OCI-LY3 (cell line): ENCODE data around the gene PCMTD2.

Experiments used
- H2AFZ ChIP-seq: fragments of 200-600, 300-600 bp; shearing (Covaris generic); 2 replicates; pipeline ENCODE4 v1.6.0; 2014; ENCODE audit warnings: antibody characterized with exemption, low read depth, low read length
- H3K27ac ChIP-seq: fragments of 200-600, 300-600 bp; sonication (generic); 2 replicates; pipeline ENCODE4 v1.5.1; 2014; ENCODE audit warnings: mild to moderate bottlenecking, low read length, moderate library complexity, mixed read lengths
- H3K27me3 ChIP-seq: fragments of 200-600, 300-600 bp; sonication (generic); 2 replicates; pipeline ENCODE4 v1.6.1; 2014; ENCODE audit warnings: low read depth, low read length, mixed read lengths
- H3K36me3 ChIP-seq: fragments of 200-600, 300-600 bp; sonication (generic); replicated peaks from 2 replicates; pipeline ENCODE3; 2014; ENCODE audit warnings: low read depth, low read length, mixed read lengths
- H3K4me1 ChIP-seq: fragments of 300-600, 200-600 bp; sonication (generic); 2 replicates; pipeline ENCODE4 v1.6.1; 2014; ENCODE audit warnings: low read length, mixed read lengths
- H3K4me2 ChIP-seq: fragments of 200-600, 300-600 bp; sonication (generic); 2 replicates; pipeline ENCODE4 v1.6.1; 2014; ENCODE audit warnings: low read length, mixed read lengths
- H3K4me3 ChIP-seq: fragments of 300-600, 200-600 bp; sonication (generic); 2 replicates; pipeline ENCODE4 v1.5.1; 2014; ENCODE audit warnings: antibody characterized with exemption, mild to moderate bottlenecking, low read length, moderate library complexity
- H3K79me2 ChIP-seq: fragments of 300-600, 200-600 bp; shearing (Covaris generic); 2 replicates; pipeline ENCODE4 v1.6.1; 2014; ENCODE audit warnings: mild to moderate bottlenecking, low read length, mixed read lengths
- H3K9ac ChIP-seq: fragments of 300-600, 200-600 bp; shearing (Covaris generic); 2 replicates; pipeline ENCODE4 v1.6.0; 2014; ENCODE audit warnings: mild to moderate bottlenecking, low read length, moderate library complexity
- H3K9me3 ChIP-seq: fragments of 200-600, 300-600 bp; shearing (Covaris generic); 2 replicates; pipeline ENCODE4 v1.6.1; 2014; ENCODE audit warnings: low read length, mixed read lengths; ENCODE audit not compliant: insufficient read depth
- H4K20me1 ChIP-seq: fragments of 200-600, 300-600 bp; sonication (generic); 2 replicates; pipeline ENCODE4 v1.6.1; 2016; ENCODE audit warnings: low read length, mixed read lengths; ENCODE audit not compliant: insufficient read depth
- CTCF ChIP-seq: fragments of 200-600, 300-600 bp; sonication (generic); IDR thresholded peaks from 2 replicates; pipeline ENCODE4 v1.5.1; 2014; ENCODE audit warnings: antibody characterized with exemption, low read length, low read depth
- EZH2phosphoT487 ChIP-seq: fragments of 200-600 bp; shearing (Covaris generic); IDR thresholded peaks from 2 replicates; pipeline ENCODE4 v1.6.1; 2018; ENCODE audit warnings: antibody characterized with exemption, mixed run types, low read depth

The PCMTD2 gene

GRCh38 chr20:64258071-64258823, 2.7 kb downstream of the PCMTD2 start:
- Histone ChIP-seq H2AFZ (no peak overlapping the region), H4K20me1 (no peaks in the 10 kb centered on the region), H3K4me2 (no peak overlapping the region), H3K79me2 (peaks cover 34% of the 10 kb centered on the region), H3K4me1 (peaks cover 16% of the 10 kb centered on the region), H3K36me3 (no peaks in the 10 kb centered on the region), H3K27me3 (no peaks in the 10 kb centered on the region), H3K27ac (no peak overlapping the region), H3K9me3 (no peaks in the 10 kb centered on the region), H3K9ac (no peak overlapping the region), H3K4me3 (no peak overlapping the region)
- TF ChIP-seq EZH2phosphoT487 (no peak), CTCF (no peak)

GRCh38 chr20:64260239-64260638, 4.7 kb downstream of the PCMTD2 start:
- Histone ChIP-seq H3K9me3 (no peaks in the 10 kb centered on the region), H3K4me1 (peaks cover 9% of the 10 kb centered on the region), H3K36me3 (peaks cover 3% of the 10 kb centered on the region), H3K27ac (no peak overlapping the region), H3K4me2 (no peak overlapping the region), H3K27me3 (no peaks in the 10 kb centered on the region), H3K79me2 (peaks cover 34% of the 10 kb centered on the region), H3K4me3 (no peak overlapping the region), H4K20me1 (no peaks in the 10 kb centered on the region), H3K9ac (no peak overlapping the region), H2AFZ (no peak overlapping the region)
- no peak for TF ChIP-seq EZH2phosphoT487
- TF ChIP-seq CTCF, result no peak

GRCh38 chr20:64261138-64261537, 5.6 kb downstream of the PCMTD2 start:
- no peak overlapping the region for H3K4me2 ChIP-seq
- H3K27ac ChIP-seq, result no peak overlapping the region
- no peak overlapping the region for H3K4me3 ChIP-seq
- no peaks in the 10 kb centered on the region for H3K27me3 ChIP-seq
- no peak overlapping the region for H2AFZ ChIP-seq
- H4K20me1 ChIP-seq, result no peaks in the 10 kb centered on the region
- no peak for TF ChIP-seq EZH2phosphoT487
- no peak for TF ChIP-seq CTCF
- H3K9me3 ChIP-seq, result no peaks in the 10 kb centered on the region
- H3K79me2 ChIP-seq, result peaks cover 29% of the 10 kb centered on the region
- no peak overlapping the region for H3K9ac ChIP-seq
- H3K36me3 ChIP-seq, result peaks cover 5% of the 10 kb centered on the region
- peaks cover 9% of the 10 kb centered on the region for H3K4me1 ChIP-seq

- H3K4me3 ChIP-seq, result no peak overlapping the region
These were observed 8.5 kb downstream of the PCMTD2 start for GRCh38 chr20:64264091-64264490.

More at GRCh38 chr20:64264091-64264490, 8.5 kb downstream of the PCMTD2 start:
- peaks cover 8% of the 10 kb centered on the region for H3K36me3 ChIP-seq
- no peaks in the 10 kb centered on the region for H4K20me1 ChIP-seq
- H3K27me3 ChIP-seq, result no peaks in the 10 kb centered on the region
- no peak for TF ChIP-seq CTCF
- TF ChIP-seq EZH2phosphoT487, result no peak
- H3K9ac ChIP-seq, result no peak overlapping the region
- H2AFZ ChIP-seq, result no peak overlapping the region
- no peaks in the 10 kb centered on the region for H3K9me3 ChIP-seq
- no peak overlapping the region for H3K4me2 ChIP-seq
- H3K4me1 ChIP-seq, result no peaks in the 10 kb centered on the region
- no peak overlapping the region for H3K27ac ChIP-seq
- peaks cover under 1% of the 10 kb centered on the region for H3K79me2 ChIP-seq
